Kidney tubule cell (primary cell): ENCODE measurements around the gene LPCAT4.

Source experiments
- DNase-seq: peaks from one replicate; pipeline ENCODE4 v3.0.0-alpha.2; 2018; ENCODE audit warnings: low spot score

The LPCAT4 gene

GRCh38 chr15:34337557-34338306, 29.3 kb downstream of the LPCAT4 start, which contains the start of gene SLC12A6:
Gene SLC12A6, minus strand, starts transcription at chr15:34337781. Its CDS starts 1,101 bp downstream, at chr15:34336680.
- peak; percentile 96 for DNase-seq

- DNase-seq = no peak
These were observed 29.9 kb downstream of the LPCAT4 start for GRCh38 chr15:34336991-34337556.

GRCh38 chr15:34336231-34336990, 30.6 kb downstream of the LPCAT4 start:
- DNase-seq = no peak

- DNase-seq = no peak
These were observed 31.6 kb downstream of the LPCAT4 start for GRCh38 chr15:34335176-34336032.

GRCh38 chr15:34334672-34335071, 32.3 kb downstream of the LPCAT4 start:
- DNase-seq = no peak

GRCh38 chr15:34332553-34333120, 34.4 kb downstream of the LPCAT4 start:
- DNase-seq = no peak

- DNase-seq = no peak
These were observed 35.2 kb downstream of the LPCAT4 start for GRCh38 chr15:34331809-34332208.

- no peak for DNase-seq
These were observed 36.7 kb downstream of the LPCAT4 start for GRCh38 chr15:34330279-34330678.

GRCh38 chr15:34329006-34329405, 38.0 kb downstream of the LPCAT4 start:
- DNase-seq = no peak

- no peak for DNase-seq
These were observed 39.1 kb downstream of the LPCAT4 start for GRCh38 chr15:34327906-34328305.

GRCh38 chr15:34325368-34325767, 41.6 kb downstream of the LPCAT4 start:
- no peak for DNase-seq

- DNase-seq = no peak
These were observed 42.1 kb downstream of the LPCAT4 start for GRCh38 chr15:34324933-34325332.

- no peak for DNase-seq
These were observed 43.8 kb downstream of the LPCAT4 start for GRCh38 chr15:34323217-34323616.

- peak; percentile 84 for DNase-seq
These were observed 48.5 kb downstream of the LPCAT4 start for GRCh38 chr15:34318277-34319079.

GRCh38 chr15:34314491-34315490, 52.2 kb downstream of the LPCAT4 start:
- no peak for DNase-seq

- no peak for DNase-seq
These were observed 55.4 kb downstream of the LPCAT4 start for GRCh38 chr15:34311563-34311962.
